Fibroblast of peridontal ligament (primary cell): ENCODE results near the gene BLTP3B.
A peak's percentile ranks its signal among the peaks of the same experiment; 100 is the strongest.

Experiments used
- DNase-seq: peaks from one replicate; pipeline ENCODE4 v3.0.0-alpha.2; 2010; ENCODE audit errors: extremely low read depth

The BLTP3B gene

DNA sequence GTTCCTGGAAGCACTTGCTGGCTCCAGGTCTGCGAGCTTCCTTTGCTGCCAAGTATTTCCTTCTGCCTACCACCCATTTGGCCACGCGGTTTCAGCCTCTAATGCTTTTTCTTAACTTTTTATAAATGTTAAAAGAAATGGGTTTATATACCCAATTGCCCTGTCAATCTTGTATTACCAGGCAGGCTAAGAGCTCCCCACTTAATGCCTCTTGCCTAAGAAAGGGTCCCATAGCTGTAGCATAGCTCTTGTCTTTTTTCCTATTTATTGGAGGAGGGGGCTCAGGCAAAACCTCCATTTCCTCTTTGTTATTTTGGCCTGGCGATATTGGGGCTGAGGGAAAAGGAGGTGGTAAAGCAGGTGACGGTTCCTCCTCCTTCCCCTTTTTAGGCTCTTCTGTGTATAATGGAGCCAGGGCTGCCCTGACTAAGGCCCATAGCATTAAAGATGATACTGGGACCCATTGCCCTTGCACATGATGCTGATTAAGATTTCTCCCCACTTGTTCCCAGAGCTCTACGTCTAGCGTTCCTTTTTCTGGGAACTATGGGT is 21.6 kb upstream of the BLTP3B start:
- no peak for DNase-seq

GRCh38 chr12:100163416-100164152 is 20.9 kb upstream of the BLTP3B start:
- DNase-seq, result peak; percentile 28

DNA sequence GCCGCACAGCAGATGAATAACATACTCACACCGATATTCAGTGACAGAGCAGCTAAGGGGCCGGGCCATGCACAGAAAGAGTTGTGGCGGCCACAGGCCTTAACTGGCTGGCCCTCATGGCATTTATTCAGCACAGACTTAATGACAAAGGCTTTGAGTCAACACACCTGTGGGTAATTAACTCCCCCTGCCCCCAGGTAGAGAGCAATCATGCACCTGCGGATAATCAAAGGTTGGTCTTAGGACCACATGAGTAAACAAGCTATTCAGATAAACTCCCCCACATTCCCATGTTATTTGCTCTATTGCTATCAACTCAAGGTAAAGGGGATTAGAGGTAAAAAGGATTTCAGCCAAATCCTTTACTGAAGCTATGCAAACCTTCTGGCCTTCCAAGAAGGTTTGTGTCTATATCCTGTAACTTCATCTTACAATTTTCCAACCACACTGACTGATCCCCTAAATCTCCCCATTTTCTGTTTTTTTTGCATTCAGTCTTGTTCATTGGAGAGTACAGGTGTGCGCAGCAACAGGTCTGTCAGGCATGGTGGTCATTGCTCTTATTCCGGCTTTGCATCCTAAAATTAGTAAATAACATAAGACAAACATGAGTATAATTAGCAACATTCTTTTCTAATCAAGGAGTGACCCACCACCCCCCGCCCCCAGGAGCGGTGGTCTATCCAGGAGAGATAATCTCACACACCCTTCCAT is 16.9 kb upstream of the BLTP3B start:
- no peak for DNase-seq

DNA sequence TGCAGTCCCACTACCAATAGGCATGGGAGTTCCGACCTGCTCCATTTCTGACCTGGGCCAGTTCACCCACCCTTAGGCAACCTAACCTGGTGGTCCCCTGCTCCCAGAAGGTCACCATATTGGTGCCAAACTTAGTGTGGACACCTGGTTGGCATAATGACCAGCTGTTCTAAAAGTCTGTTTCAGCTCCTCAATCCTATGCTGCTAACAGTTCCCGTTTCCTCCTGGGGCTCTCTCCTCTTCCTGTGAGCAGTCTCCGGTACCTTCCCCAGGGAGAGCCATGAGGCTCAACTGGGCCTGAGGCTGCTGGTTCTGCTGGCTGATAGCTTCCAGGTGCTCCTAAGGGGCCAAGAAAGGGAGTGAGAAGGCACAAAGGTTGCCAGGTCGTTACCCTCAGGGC is 15.9 kb upstream of the BLTP3B start:
- DNase-seq, result no peak

- no peak for DNase-seq
Measured at GRCh38 chr12:100157427-100157821, 14.8 kb upstream of the BLTP3B start.

DNA sequence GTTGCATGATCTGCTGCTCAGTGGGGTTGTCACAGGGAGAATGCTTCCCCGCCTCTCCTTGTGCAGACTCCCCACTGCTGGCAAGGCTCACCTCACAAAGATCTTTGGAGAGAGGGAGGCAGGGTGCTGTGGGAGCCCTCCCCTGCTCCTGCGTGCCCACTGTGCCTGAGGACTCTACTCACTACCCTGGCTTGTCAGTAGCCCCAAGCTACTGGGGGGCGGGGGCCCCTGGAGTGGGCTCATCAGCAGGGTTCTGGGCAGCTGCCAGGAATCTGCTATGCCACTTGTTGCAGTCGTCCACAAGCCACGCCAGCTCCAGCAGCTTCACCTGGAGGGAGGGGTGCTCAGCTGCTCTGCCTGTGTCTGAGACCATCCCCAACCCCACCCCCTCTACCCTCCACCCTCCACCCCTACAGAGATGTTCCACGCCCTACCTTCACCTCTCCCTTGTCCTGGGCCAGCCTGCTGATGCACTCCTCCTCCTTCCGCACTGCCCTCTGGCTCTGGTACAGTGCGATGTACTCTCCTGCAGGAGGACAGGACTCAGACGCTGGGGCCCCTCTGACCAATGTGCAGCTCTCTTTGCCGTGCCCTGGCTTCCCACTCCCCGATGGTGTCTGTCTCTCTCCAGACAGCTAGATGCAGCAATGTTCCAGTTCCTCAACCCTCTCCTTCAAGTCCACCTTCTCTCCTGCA is 14.2 kb upstream of the BLTP3B start:
- DNase-seq, result no peak

GRCh38 chr12:100154474-100155247 is 12.0 kb upstream of the BLTP3B start:
- DNase-seq, result peak; percentile 56

GRCh38 chr12:100153131-100153530 is 10.5 kb upstream of the BLTP3B start:
- no peak for DNase-seq

DNA sequence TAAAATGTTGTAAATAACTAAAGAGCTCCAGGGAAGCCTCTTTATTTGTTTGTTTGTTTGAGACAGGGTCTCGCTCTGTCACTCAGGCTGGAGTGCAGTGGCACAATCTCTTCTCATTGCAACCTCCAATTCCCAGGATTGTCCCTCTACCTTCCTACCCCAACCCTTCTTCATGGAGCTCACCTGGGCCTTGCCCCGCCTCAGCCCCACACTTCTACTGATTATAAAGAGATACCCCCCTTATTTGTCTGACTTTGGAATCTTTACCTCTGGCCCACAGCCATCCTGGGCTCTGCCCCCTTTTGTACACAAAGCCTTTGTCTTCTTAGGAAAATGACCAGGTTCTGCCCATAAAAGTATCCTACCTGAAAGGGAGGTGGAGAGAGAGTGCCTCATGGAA is 9.1 kb upstream of the BLTP3B start:
- no peak for DNase-seq

GRCh38 chr12:100146252-100146651 is 3.6 kb upstream of the BLTP3B start:
- DNase-seq, result no peak

GRCh38 chr12:100145643-100146042 is 3.0 kb upstream of the BLTP3B start:
- no peak for DNase-seq

GRCh38 chr12:100141998-100142850 is 450 bp downstream of the BLTP3B start:
- no peak for DNase-seq

DNA sequence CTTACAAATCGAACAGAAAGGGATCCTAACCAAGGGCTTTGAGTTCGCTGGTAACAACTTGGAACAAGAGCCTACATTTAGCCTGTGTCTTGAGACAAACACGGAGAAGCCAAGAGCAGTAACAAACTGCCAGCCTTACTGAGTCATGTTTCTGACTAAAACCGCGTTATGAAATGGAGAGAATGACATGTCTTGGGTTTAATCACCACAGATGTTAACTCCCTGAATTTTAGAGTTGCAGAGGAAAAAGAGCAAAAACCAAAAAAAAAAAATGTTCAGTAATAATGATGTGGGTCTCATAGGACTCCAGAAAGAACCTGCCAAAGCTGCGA is 1.0 kb downstream of the BLTP3B start:
- peak; percentile 96 for DNase-seq

DNA sequence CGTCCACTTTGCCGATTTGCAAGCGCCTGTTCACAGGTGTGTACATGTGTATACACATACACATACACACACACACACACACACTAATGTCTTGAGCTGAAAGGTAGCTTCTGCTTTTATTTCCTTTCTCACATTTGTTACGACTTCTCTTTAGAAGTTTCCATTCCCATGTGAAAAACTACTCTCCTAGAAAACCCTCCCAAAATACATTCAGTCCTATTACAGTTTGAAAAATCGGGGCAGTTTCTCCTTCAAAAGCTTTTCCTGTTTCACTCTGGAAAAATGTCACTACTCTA is 3.9 kb downstream of the BLTP3B start:
- no peak for DNase-seq

DNA sequence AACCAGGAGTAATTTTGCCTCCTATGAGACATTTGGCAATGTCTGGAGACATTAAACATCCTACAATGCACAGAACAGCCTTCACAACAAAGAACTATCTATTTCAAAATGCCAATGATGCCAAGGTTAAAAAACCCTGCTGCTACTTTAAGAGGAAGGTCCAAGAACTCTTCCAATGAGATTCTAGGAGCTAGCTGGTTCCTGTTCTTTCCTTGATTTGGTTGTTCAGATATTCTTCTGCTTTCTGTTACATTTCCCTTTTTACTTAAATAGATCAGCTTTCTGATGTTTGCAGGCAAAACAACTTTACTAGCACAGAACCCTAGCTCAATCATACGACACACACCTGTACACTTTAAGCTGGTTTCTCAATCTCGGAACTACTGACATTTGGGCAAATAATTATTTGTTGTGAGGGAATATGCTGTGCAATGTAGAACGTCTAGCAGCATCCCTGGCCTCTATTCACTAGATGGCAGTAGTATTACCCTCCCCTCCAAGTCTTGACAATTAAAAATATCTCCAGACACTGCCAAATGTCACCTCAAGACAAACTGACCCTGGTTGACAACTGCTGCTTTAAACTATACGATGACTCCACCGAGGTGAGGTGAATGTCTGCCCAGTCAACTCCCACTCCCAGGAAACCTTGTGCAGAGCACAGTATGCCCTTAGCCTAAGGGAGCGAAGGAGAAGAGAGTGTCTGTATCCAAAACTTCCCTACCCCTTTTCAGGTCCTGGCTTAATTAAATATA is 4.4 kb downstream of the BLTP3B start:
- no peak for DNase-seq

DNA sequence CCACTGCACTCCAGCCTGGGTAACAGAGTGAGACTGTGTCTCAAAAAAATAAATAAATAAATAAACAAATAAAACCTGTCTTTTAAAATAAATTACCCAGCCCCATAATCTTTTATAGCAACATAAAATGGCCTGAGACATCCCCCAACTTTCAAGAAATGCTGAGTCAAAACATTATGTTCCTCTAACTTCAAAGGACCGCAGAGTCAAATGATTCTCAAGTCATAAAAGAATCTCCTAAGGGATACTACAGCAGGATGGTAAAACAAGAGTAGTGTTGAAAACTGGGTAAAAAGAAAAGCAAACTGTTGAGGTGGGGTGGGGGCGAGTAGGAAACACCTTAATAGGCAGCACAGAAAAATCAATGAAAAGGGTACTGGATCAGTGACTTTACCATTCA is 9.5 kb downstream of the BLTP3B start:
- no peak for DNase-seq

DNA sequence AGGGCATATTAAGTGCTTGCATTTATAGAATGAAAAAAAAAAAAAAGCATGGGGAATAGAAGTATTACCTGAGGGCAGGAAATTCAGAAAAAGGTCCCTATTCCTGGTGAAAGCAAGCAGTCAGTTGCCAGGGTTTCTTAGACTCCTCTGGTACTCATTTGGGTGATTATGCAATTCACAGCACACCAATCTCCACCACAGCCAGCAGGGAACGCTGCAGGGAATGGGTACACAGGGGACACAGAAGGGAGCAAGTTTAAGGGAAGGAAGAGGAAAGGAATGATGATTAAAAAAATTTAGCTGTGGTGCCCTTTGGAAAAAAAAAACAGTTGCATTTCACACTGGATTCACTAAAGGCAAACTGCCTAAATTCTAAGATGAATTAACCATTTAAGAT is 14.2 kb downstream of the BLTP3B start:
- DNase-seq, result peak; percentile 70

GRCh38 chr12:100127766-100128511 is 14.7 kb downstream of the BLTP3B start:
- DNase-seq, result peak; percentile 77

DNA sequence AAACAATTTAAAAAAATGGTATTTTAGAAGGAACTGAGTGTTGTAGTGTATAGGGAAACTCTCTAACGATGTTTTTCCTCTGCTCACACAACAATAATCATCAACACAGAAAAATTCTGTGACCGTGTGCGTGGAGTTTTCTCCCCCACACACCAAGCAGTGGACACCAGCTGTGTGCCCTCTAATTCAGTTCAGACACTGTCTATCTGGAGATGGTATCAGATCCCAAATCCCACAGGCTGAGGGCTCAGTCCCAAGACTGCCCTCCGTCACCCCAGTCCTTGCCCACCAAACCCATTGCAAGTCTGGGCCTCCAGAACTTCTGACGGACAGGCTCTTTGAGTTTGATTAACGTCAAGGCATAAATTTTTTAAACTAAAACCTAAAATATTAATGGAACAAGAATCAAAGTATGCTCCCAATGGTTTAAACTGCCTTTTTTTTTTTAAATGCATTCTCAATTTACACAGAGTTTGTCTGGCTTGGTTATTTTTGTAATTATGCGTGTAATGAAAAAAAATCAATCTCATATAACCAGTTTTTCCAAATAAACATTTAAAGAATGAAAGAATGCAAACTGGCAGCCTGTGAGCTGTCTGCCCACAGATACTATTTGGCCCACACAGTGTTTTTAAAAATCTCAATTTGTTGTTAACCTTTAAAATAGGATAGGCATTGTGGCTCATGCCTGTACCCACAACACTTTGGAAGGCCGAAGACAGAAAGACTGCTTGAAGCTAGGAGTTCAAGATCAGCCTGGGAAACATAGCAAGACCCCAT is 19.2 kb downstream of the BLTP3B start:
- DNase-seq, result peak; percentile 60
